GM19025 (cell line): ENCODE results near the gene UTP25.

Experiments used
- ATAC-seq: cut with Tn5 transposase; IDR thresholded peaks from one replicate; pipeline ENCODE4 v1.9.1; 2021; ENCODE audit warnings: mild to moderate bottlenecking, low read depth, moderate library complexity; ENCODE audit not compliant: unreplicated experiment

Gene UTP25

DNA sequence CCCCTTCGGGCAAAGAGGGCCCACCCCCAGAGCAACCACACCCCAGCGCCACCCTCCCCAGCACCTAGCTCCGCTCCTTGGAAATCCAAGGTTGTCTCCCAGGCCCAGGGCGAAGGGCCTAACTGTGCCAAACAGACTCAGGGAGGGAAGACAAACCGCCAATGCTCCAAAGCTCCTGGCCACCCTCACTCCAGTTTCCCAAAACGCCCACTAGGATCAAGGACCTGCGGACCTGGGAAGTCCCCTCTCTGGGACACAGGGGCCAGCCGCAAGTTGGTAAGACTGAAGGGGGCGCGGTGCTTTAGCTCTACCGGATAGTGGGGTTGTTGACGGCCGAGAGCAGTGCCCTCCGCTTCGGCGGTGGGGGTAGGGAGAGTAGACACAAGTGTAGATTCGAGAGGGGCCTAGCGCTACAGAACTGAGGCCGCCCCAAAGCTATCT, 22.4 kb upstream of the UTP25 start:
- ATAC-seq = no peak

DNA sequence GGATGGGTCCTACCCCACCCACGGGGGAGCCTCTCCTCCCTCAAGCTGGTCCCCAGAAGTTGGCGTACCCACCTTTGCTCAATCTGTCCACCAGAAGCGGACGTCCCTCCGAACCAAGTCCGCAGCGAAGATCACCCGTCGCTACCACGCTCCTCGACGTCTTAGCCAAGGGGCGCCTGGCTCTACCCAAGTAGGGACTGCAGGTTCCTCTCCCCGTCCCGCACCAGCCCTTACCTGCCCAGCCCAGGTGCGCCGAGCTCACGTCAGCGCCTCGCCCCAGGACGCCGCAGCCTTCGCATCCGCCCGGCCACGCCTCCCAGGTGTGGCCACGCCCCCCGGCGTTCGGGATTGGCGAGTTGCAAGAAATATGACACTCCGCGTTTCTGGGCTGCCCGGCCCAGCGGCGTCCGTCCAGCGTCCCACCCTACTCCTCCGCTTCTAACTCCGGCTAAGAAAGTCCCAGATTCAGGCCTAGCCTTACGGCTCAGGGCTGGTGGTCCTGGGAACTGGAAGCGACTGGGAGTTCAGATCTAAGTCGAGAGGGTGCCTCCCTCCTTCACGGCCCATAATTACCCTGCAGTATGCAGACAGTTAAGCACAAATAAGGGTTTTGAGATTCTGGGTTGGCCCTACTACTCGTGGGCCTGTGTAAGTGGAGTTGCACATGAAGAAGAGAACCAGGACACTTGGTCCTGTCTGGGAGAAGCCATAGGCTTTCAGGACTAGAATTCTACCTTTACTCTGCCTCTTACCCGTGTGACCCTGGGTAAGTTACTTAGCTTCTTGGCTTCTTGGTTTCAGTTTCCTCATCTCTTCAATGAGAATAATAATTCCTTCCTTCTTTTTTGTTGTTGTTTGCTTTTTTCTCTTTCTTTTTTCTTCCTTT, 21.7 kb upstream of the UTP25 start, which contains the start of gene IRF6:
TSS of gene IRF6 (minus strand) at position 268 of the 886 bp plus-strand sequence. CDS start 4,729 bp downstream, outside the sequence.
- peak; percentile 59 for ATAC-seq

DNA sequence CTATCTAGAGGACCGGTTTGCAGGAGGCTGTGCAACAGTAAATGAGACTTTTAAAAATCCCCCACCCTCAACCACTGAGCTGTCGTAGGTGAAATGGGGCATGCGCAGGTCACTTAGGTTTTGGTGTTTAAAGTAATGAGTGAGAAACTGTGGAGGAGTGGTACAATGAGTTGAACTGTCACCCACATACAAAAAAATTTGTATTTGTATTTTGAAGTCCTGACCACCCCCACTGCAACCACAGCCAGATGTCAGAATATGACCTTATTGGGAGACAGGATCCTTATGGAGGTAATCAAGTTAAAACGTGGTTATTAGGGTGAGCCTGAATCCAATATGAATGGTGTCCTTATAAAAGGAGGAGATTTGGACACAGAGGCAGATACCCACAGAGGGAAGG, 20.3 kb upstream of the UTP25 start:
- no peak for ATAC-seq

DNA sequence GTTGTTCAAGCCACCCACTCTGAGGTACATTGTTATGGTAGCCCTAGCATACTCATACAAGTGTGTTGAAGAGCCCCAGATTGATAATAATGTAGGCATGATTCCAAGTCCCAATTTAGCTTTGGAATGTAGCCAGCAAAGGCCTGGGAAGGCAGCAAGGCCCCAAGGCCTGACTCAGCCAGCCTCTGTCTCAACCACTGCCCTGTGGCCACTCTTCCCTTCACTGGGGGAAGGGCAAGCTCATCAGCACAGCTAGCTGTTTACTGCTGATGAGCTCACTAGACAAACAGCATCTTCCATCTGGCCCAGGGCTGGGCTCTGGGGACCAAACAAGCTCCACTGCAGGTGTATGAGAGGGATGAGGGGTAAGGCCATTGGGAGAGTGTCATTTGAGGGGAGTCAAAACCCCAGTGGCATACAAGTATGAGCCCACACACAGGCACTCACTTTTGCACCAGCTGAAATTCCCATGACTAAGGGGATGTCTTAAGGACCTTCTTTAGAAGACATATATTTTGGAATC, 19.7 kb upstream of the UTP25 start:
- ATAC-seq = no peak

DNA sequence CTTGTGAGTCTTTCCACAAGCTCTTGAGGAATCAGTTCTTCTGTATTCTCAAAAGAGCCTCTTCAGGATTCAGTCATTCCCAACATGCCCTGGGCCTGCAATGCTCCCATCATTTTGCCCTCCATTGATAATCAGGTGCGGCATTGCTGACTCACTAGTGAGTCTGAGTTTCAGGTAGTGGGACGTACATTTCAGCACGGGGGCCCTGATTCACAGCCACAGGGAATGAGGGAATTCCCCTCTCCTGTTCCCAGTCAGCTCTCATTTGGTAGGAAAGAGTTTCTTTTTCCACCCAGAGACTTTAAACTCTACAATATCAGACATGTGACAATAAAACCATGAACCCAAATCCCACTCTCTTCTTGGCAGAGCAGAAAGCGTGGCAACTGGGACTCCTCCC, 18.2 kb upstream of the UTP25 start:
- no peak for ATAC-seq

DNA sequence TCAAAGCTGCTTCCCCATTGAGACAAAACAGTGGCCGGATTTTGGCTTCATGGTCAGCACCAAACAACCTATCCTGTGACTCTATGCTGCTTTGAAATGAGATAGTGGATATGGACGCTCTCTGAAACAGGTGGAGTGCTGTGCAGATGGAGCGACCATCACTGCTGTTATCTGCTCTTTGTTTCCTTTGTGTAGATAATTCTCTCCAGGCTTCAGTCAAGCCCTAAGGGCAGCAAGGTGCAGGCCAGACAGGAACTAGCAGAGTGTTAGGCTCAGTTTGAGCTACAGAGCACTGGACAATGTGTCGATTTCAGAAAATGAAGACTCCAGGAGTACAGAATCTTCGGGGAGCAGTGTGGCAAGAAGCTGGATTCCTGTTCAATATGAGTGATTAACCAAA, 17.0 kb upstream of the UTP25 start:
- ATAC-seq = no peak

DNA sequence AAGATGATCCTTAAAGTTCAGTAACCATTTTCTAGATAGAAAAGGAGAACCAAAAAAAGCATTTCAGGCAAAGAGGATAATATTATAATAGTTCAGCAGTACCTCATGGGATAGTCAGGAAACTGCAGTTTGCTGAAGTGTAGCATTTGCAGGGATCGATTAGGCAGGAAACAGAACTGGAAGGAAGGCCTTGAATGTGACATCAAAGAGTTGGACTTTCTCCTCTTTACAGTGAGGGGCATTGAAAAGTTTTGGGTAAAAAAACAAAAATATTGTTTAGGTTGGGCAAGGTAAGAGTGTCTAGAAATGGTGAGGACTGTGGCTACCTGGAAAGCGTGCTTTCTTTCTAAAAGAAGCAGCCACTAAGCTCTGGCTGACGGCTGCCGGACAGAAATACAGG, 13.9 kb upstream of the UTP25 start:
- no peak for ATAC-seq

DNA sequence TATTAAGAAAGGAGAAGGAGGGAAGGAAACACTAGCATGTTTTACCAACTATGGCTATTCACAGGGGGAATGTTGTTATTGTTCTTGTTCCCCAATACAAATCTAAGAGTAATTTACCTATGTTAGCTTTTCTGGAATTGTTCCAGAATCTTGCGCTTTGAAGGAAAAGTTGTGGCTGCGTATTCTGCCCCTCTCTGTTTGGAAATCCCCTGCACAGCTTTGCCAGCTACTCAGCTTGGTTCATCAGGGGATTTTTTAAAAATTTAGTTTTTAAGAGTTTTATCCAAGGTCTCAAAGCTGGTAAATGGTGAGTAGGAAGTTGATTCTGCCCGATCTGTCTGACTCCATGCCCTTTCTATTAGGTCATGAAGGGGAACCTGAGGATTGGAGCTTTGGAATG, 12.3 kb upstream of the UTP25 start:
- ATAC-seq = no peak

DNA sequence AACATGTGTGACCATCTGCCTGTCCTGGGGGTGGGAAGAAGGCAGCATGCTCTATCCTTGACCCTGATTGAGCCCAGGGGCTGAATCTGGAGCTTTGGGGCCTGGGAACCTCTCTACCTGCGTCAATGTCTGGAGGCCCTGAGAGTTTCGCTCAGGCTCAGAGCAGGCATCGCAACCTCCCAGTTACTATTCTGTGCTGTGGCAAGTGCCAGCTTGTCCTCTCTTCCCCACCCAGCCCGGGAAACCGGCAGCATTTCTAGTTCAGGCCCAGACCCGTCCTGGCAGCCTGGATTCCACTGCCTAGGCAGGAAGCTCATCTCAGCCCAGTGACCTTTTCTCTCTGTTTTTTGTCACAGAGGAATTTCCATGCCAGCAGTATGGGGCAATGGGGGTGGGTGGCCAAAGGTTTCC, 11.8 kb upstream of the UTP25 start:
- no peak for ATAC-seq

DNA sequence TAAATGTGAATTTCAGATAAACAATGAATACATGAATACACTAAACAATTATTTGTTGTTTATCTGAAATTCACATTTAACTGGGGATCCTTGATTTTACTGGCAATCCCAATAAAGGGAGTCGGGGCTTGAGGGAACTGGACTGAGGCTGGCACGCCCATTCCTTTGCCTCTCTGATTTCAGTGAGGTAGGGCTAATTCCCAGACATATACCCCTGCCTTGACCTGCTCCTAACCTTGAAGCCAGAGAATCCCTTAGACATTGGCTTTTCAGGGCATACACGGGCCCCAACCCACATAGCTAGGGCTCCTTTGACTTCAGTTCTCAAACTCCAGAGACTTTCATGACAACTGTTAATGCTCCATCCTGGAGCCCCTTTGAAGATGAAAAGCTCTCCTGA, 10.8 kb upstream of the UTP25 start:
- no peak for ATAC-seq

DNA sequence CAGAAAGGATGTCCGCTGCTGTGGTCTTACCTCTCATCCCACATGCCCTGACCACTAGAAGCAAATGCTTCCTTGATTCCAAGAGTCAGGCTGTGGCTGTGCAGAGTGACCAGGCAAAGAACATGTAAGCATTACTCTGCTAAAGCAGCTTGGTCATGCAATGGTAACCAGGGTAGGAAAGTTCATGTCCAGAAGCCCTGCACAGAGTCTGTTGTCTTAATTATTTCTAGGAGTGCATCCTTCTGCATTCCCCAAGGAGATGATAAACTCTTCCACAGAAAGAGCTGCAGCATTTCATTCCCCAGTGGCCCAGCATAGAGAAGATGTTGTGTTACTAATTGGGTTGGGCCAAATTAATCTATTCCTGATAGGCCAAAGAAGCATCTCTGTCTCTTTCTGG, 10.1 kb upstream of the UTP25 start:
- no peak for ATAC-seq

DNA sequence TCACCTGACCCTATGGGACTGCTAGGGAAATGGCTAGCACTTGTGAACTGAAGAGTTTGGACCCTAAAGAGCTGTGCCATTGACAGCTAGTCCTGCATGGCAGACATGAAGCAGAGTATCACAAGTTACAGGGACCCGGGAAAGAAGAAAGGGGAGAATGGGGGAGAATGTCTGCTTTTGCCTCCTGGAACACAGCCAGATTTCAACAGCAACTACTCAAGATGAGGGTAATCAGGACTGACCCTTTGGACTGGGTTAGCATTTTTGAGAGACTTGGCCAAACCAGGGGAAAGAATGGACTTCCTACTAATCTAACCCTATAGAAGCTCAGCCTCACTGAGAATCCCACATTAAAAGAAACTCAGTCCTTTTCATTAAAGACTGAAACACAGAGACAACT, 8.7 kb upstream of the UTP25 start:
- ATAC-seq = no peak

DNA sequence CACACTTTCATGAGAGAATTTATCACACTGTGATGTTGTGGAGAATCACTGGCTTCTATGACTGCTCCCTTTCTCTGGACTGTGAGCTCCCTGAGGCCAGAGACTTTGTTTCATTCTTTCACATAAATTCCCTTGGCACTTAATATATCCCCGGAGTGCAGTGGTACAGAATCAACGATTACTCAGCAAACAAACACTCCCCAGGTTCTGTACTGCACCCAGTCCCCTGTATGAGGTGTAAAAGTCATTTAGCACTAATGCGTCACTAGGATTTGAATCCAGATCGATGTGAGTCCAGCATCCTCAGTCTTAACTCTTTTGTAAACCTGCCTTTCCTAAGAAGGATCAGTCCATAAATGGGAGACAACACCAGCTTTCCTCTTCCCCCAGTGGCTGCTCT, 6.8 kb upstream of the UTP25 start:
- ATAC-seq = no peak

DNA sequence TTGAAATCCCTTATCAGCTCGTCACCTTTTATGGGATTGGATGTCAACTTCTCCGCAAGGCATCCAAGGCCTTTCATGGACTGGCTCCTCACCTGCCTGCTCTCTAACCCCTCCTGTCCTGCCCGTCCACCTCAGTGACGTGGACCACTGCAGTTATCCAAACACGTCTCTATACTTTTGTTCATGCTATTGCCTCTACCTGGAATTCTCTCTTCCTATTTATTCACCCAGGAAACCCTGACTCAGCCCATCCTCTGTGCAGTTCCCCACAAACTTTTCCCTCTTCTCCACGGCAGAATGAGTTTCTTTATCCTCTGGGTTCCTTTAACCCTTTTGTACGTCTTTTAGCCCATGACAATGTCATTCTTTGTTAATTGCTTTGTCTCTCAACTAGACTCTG, 5.1 kb upstream of the UTP25 start:
- no peak for ATAC-seq

DNA sequence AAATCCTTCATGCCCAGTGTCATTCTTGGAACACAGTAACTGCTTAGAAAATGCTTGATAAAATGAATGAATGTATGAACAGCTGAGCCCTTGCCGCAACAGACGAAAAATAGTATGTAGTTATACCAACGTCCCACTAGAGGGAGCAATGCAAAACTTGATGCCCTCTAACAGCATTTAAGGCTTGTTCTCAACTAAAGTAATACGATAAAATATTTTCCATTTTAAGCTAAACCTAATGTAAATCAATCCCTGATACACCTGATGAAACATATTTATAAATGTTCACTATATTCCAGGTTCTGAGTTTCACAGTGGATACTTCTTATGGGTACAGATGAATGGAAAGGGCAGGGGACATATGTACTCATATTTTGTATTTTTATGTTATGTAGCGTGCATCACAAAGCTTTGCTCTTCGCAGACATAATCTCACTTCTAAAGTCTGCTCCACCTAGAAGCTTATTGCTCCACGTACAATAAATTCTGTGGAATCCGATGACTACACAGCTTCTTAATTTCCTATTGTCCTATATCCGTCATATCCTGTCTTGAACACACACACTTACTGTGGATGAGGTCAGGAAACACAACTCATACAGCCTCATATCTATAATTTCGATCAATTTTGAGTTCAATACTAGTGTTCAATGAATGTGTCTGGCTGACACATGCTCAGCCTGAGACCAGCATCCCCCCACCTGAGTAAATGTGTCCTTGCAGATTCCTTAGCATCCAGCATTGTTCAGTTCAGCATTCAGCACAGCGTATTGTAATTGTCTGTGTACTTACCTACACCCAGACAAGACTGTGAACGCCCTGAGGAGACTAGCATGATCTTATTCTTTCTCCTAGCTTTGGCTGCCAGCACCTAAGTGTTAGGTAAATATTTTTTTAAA, 4.4 kb upstream of the UTP25 start:
- no peak for ATAC-seq

DNA sequence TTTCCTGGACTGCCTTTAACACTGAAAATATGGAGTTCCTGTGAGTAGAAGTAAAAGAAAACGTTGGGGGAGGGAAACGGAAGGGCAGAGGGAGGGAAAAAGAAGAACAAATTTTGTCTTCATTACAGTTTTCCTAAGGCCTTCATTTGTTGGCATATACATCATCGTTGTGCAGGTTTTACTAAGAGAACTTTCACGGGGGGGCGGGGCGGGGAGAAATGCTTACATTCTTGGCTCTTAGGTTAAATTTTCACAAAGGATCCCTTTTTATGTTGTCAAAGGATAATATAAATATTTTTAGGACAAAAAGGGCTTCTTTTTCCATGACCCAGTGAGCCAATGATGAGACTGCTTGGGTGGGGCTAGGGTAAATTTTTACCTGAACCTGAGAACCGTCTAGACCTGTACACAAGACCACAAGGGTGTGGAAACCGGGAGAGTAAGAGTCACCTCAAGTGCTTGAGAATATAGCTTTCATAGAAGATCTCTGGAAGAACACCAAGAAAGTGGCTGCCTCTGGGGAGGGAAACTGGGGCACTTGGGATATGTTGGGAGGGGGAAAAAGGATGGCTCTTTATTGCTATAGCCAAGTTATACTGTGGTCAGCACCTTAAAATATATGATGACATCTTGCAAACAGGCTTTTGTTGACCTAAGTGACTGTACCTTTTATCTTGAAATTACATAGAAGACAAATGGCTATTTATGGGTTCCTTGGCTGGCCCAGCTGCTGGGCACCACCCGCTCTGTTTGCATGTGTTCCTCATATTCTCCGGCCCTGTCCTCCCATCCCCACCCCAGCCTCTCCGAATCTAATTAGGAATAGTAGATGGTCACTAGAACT, 2.0 kb upstream of the UTP25 start:
- no peak for ATAC-seq

DNA sequence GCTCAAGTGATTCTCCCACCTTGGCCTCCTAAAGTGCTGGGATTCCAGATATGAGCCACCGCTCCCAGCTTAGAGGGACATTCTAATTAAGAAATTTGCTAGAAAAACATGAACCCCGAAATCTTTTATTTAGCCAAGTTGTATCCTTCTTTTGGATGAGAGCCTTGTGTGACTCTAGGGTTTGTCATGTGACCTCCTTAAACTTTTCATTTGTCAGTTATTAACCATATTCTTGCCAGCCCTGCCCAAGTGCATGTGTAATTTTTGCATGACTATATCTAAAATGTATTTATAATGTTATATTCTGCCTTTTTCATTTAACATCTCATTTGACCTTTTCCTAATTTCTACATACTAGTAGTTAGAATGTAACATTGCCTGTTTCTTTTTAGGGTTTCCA, 1.9 kb downstream of the UTP25 start:
- no peak for ATAC-seq

DNA sequence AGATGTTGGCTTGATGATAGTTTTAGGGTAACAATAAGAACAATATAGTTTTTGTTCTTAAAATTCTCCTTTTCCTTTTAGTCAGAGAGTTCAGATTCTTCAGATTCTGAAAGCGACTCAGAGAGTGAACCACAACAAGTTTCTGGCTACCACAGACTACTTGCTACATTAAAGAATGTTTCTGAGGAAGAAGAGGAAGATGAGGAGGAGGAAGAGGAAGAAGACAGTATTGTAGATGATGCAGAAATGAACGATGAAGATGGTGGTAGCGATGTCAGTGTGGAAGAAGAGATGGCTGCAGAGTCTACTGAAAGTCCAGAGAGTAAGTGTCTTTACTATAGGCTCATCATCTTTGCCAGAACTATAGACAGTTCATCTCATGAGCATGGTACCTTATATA, 3.0 kb downstream of the UTP25 start:
- ATAC-seq = no peak

DNA sequence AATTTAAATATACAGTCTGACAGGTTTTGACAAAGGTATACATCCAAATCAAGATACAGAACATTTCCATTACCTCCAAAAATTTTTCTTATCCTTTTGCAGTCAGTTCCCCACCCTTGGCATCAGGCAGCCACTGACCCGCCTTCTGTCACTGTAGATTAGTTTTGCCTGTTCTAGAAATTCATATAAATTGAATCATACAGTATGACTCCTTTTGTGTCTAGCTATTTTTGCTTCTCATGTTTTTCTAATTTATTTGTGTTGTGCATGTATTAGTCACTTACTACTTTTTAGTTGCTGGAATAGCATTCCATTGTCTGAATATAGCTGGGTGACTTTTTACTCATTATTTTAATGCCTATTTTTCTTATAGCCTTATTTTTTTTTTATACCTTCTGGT, 3.8 kb downstream of the UTP25 start:
- ATAC-seq = no peak

DNA sequence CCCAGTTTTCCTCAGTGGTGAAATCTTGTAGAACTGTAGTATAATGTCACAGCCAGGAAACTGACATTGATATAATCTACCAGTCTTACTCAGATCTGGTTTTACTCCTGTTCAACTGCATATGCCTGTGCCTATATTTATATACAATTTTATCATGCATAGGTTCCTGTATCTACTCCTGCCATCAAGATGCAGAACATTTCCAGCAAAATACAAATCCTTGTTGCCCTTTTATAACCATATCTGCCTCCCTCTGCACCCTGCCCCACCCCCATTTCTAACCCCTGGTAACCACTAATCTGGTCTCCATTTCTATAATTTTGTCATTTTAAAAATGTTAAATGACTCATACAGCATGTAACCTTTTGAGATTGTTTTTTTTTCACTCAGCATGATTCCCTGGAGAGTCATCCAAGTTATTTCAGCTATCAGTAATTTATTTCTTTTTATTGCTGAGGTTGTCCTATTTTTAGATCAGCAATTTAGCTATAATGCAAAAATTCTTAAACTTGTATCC, 8.1 kb downstream of the UTP25 start:
- ATAC-seq = no peak
